Measurements from ENCODE around the gene SCAMP5. TPM values are rescaled to one million over a fixed set of nuclear protein-coding genes. Genes with fewer than 3 reads are reported as not detected.

SCAMP5 gene
- total and polyA plus RNA-seq, 2 of the 13 experiments (the other 11 are each of a cell fraction or from before 2014, with no cell fraction given): 34.3 to 49.0 TPM

- 95% methylated on average over 4 of the region's 4 CpGs for WGBS (ENCODE audit: low lambda C conversion rate)
- no peak for DNase-seq (ENCODE audit: low spot score)
- Histone ChIP-seq H3K9me3 (ENCODE audit: low read length) (no peaks in the 10 kb centered on the region), H3K27me3 (ENCODE audit: control insufficient read depth in 1 of 2, insufficient read depth in 2 of 2, low read length in 2 of 2) (no peaks in the 10 kb centered on the region), H3K36me3 (replicated peaks in 1 of 2; ENCODE audit: control insufficient read depth in 1 of 2, insufficient read depth in 2 of 2, low read length in 2 of 2) (peaks cover 0 to 4% of the 10 kb centered on the region in 2 experiments; a peak in 3 of 5 replicates), H3K27ac (ENCODE audit: extremely low read length, insufficient read depth, low read length) (no peak overlapping the region), H3K79me2 (ENCODE audit: insufficient read depth, low read length) (no peaks in the 10 kb centered on the region), H4K20me1 (ENCODE audit: insufficient read depth, low read length) (no peaks in the 10 kb centered on the region), H2AFZ (ENCODE audit: low read length) (no peak overlapping the region), H3K9ac (ENCODE audit: insufficient read depth, low read depth, low read length) (no peak overlapping the region), H3K4me1 (ENCODE audit: insufficient read depth, low read length) (peaks cover 37% of the 10 kb centered on the region), H3K4me2 (ENCODE audit: low read depth, low read length) (no peak overlapping the region), H3K4me3 (replicated peaks in 1 of 3; ENCODE audit: insufficient read depth in 1 of 3, low read depth in 2 of 3, low read length in 3 of 3) (no peak overlapping the region)
- BruUV-seq (replicated peaks): no TSS peak
- intact Hi-C loops (cut with micrococcal nuclease; ENCODE audit: unreplicated experiment): loop anchor here (10.0 kb wide), 1 partner anchor 273 kb away; no protein-coding TSS in a partner anchor
- ChIA-PET POLR2A (no interaction called here), CTCF (ENCODE audit: low intra/inter-chr PET ratio, low total read pairs) (no interaction called here)
- ATAC-seq: no peak
- no peak for FAIRE-seq
- in situ Hi-C loops (cut with HindIII; ENCODE audit: extremely low pct_ligation_motif_present, low pct_unique_long_range_greater_than_20kb): no loop called here
- no peak for TF ChIP-seq ZNF691 (CRISPR knock-in tag; IDR thresholded peaks at IDR 0.05; ENCODE audit: borderline replicate concordance, low read depth)
Measured at GRCh38 chr15:75031848-75032247, 36.5 kb downstream of the SCAMP5 start.

- no TSS peak for BruUV-seq (replicated peaks)
- ATAC-seq (no peak), FAIRE-seq (no peak), DNase-seq (ENCODE audit: low spot score) (no peak)
- intact Hi-C loops (cut with micrococcal nuclease; ENCODE audit: unreplicated experiment) (loop anchor here (10.0 kb wide), 1 partner anchor 272 kb away; no protein-coding TSS in a partner anchor), in situ Hi-C loops (cut with HindIII; ENCODE audit: extremely low pct_ligation_motif_present, low pct_unique_long_range_greater_than_20kb) (no loop called here)
- H3K9ac ChIP-seq (ENCODE audit: insufficient read depth, low read depth, low read length): no peak overlapping the region
- POLR2A ChIA-PET: no interaction called here
- no peak overlapping the region for H3K4me3 ChIP-seq (replicated peaks in 1 of 3; ENCODE audit: insufficient read depth in 1 of 3, low read depth in 2 of 3, low read length in 3 of 3)
- WGBS (ENCODE audit: low lambda C conversion rate): 100% methylated on average over 2 of the region's 2 CpGs
- H3K4me1 ChIP-seq (ENCODE audit: insufficient read depth, low read length): peaks cover 43% of the 10 kb centered on the region
- no peaks in the 10 kb centered on the region for H3K9me3 ChIP-seq (ENCODE audit: low read length)
- peaks cover 0 to 4% of the 10 kb centered on the region in 2 experiments; a peak in 3 of 5 replicates for H3K36me3 ChIP-seq (replicated peaks in 1 of 2; ENCODE audit: control insufficient read depth in 1 of 2, insufficient read depth in 2 of 2, low read length in 2 of 2)
- H3K27ac ChIP-seq (ENCODE audit: extremely low read length, insufficient read depth, low read length): no peak overlapping the region
- H3K27me3 ChIP-seq (ENCODE audit: control insufficient read depth in 1 of 2, insufficient read depth in 2 of 2, low read length in 2 of 2): no peaks in the 10 kb centered on the region
- CTCF ChIA-PET (ENCODE audit: low intra/inter-chr PET ratio, low total read pairs): no interaction called here
- TF ChIP-seq ZNF468 (CRISPR knock-in tag; IDR thresholded peaks at IDR 0.05) (no peak), ZNF326 (CRISPR knock-in tag; IDR thresholded peaks at IDR 0.05; ENCODE audit: borderline replicate concordance) (no peak), ZNF263 (CRISPR knock-in tag; IDR thresholded peaks at IDR 0.05) (no peak), ZNF121 (CRISPR knock-in tag; IDR thresholded peaks at IDR 0.05) (no peak), TAF1 (CRISPR knock-in tag; IDR thresholded peaks at IDR 0.05) (no peak), ZNF691 (CRISPR knock-in tag; IDR thresholded peaks at IDR 0.05; ENCODE audit: borderline replicate concordance, low read depth) (no peak), ZBTB20 (CRISPR knock-in tag; IDR thresholded peaks at IDR 0.05; ENCODE audit: borderline replicate concordance, low read depth) (no peak), TRIM24 (CRISPR knock-in tag; IDR thresholded peaks at IDR 0.05) (no peak), MLLT10 (CRISPR knock-in tag; IDR thresholded peaks at IDR 0.05) (no peak)
- TF ChIP-seq, protein P1, sequence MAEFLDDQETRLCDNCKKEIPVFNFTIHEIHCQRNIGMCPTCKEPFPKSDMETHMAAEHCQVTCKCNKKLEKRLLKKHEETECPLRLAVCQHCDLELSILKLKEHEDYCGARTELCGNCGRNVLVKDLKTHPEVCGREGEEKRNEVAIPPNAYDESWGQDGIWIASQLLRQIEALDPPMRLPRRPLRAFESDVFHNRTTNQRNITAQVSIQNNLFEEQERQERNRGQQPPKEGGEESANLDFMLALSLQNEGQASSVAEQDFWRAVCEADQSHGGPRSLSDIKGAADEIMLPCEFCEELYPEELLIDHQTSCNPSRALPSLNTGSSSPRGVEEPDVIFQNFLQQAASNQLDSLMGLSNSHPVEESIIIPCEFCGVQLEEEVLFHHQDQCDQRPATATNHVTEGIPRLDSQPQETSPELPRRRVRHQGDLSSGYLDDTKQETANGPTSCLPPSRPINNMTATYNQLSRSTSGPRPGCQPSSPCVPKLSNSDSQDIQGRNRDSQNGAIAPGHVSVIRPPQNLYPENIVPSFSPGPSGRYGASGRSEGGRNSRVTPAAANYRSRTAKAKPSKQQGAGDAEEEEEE (CRISPR knock-in tag; IDR thresholded peaks at IDR 0.05; ENCODE audit: borderline replicate concordance): no peak
- no peaks in the 10 kb centered on the region for H4K20me1 ChIP-seq (ENCODE audit: insufficient read depth, low read length)
- H3K79me2 ChIP-seq (ENCODE audit: insufficient read depth, low read length): no peaks in the 10 kb centered on the region
- H2AFZ ChIP-seq (ENCODE audit: low read length): no peak overlapping the region
- no peak overlapping the region for H3K4me2 ChIP-seq (ENCODE audit: low read depth, low read length)
Measured at GRCh38 chr15:75032395-75032794, 37.0 kb downstream of the SCAMP5 start.

Data from HepG2 (cell line).